ENCODE measurements around the gene AEN.

The AEN gene

DNA sequence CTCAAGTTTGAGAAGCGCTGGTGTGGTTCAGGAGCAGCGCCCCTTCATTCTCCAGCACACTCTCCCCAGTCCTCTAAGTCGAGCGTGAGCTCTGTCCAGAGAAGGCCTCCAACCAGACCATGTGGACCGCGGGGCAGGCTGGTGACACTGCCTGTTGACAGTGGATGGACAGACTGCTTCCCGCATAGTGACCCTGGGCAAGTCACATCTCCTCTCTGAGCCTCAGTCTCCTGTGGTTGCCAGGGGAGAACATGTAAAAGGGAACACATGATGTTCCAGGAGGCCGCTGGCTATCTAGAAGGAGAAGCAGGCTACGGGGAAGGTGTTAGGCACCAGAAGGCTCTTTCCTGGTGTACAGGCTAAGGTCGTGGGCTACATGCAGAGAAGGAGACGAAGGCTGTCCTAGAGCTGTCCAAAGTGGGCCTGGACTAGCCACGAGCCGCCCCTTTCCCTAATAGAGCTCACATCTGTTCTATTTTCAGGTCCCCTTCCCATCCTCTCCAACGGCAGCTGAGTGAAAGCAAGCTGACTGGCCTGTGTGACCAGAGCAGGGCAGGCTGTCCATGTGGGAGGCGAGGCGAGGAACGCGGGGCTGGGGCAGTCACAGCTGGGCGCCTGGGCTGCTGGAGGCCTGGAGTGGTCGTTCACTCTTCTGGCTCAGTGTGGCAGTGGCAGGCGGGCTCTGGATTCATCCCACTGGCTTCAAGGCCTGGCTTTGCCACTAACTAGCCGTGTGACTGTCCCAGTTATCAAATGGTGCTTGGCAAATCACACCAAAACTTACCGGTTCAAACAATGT is 28.8 kb downstream of the AEN start:
- no peak for DNase-seq (ENCODE audit: low read depth in 2 of 2)

DNA sequence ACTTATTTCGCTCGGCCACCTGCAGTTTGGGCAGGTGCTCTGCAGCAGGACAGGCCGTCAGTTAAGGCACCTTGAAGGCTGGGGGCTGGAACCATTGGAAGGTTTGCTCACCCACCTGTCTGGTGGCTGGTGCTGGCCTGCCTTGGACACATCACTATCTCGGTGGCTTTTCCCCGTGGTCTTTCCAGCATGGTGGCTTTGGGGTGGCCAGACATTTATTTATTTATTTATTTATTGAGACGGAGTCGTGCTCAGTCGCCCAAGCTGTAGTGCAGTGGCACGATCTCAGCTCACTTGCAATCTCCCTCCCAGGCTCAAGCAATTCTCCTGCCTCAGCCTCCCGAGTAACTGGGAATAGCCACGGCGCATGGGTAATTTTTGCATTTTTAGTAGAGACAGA is 29.4 kb downstream of the AEN start:
- DNase-seq (ENCODE audit: low read depth in 2 of 2) = no peak

DNA sequence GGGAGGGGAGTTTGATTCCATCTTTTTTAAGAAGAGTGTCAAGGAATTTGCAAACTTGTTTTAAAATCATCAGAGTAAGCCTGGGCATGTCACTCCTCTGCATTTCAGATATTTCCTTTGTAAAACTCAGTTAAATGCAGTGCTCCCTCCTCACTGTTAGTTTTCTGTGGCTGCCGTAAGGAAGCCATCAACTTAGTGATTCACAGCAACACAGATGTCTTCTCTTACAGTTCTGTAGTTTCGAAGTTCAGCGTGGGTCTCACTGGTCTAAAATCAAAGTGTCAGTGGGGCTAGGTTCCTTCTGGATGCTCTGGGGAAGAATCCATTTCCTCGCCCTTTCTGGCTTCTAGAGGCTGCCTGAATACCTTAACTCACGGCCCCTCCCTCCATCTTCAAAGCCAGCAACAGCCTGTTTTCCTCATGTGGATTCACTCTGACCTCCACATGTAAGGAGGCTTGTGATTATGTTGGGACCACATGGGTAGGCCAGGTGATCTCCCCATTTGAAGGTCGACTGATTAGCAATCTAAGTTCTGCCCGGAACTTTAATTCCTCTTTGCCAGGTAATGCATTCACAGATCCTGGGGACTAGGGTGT is 30.1 kb downstream of the AEN start:
- DNase-seq (ENCODE audit: low read depth in 2 of 2) = no peak

DNA sequence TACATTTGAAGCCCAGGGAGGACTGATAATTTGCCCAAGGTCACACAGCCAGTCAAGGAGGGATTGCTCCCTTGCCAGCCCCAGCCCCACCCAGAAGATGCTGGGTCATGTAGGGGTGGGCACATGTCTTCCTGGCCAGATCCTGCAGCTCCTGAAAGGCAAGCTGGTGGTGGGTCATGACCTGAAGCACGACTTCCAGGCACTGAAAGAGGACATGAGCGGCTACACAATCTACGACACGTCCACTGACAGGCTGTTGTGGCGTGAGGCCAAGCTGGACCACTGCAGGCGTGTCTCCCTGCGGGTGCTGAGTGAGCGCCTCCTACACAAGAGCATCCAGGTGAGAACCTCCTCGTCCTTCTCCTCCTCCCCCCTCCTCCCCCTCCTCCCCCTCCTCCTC is 30.8 kb downstream of the AEN start:
- DNase-seq (ENCODE audit: low read depth in 2 of 2) = no peak

DNA sequence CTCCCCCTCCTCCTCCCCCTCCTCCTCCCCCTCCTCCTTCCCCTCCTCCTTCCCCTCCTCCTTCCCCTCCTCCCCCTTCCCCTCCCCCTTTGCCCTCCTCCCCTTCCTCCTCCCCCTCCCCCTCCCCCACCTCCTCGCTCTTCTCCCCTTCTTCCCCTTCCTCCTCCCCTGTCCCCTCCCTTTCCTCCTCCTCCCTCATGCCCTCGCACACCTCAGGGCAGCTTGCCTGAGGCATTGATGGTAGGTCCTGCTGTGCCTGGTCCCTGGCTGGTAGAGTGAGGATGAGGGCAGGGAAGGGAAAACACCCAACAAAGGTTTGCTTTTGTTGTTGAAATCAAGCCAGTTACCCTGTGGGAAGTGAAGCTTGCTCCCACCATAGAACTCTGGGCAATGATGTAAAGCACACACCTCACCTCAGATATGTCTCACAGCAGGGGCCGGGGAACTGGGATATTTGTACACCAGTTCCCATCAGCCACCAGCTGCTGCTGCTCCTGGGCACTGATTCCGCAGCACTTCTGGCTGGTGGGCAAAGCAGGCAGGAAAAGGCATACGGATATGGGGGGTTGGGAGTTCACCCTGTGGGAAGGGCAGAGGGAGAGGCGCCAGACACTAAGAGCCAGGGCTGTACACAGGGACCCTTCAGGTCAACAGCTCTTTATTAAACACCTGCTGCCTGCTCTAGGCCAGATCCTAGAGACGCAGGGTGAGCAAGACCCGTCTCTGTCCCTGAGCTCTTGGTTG is 31.5 kb downstream of the AEN start:
- DNase-seq (ENCODE audit: low read depth in 2 of 2) = no peak

DNA sequence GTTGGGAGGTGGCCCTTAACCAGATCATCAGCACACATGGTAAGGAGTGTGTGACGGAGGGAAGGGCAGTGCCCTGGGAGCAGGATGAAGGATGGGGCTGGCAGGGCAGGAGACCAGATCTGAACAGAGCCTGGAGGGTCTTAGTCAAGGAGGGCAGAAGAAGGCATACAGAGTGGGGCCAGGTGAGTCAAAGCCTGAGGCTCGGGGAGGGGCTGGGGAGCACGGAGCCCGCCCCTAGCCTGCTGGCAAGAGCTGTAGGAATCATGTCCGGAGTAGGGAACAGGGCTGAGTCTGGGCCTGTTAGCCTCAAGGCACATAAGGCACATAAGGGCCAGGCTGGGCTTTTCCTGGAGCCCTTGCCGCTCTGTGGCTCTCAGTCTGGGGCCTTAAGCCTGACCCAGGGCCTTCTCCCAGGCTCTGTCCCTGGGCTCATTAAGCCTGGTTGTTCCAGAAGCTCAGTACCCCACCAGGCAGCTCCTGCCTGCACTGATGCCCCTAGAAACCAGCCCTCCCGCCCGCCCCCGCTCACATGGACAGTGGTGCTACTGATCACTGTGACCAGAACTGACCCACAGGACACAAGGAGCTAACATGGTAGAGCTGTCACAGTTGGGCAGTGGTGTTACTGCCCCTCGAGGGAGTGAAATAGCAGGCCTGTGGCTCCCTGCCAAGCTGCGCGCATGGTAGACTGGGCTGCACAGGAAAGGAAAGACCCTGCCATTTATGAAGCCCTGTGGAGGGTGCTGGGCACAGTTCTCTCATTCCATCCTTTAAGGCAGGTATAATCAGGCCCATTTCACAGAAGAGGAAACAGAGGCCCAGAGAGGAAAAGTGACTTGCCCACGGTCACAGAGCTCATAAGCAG is 32.3 kb downstream of the AEN start:
- no peak for DNase-seq (ENCODE audit: low read depth in 2 of 2)

DNA sequence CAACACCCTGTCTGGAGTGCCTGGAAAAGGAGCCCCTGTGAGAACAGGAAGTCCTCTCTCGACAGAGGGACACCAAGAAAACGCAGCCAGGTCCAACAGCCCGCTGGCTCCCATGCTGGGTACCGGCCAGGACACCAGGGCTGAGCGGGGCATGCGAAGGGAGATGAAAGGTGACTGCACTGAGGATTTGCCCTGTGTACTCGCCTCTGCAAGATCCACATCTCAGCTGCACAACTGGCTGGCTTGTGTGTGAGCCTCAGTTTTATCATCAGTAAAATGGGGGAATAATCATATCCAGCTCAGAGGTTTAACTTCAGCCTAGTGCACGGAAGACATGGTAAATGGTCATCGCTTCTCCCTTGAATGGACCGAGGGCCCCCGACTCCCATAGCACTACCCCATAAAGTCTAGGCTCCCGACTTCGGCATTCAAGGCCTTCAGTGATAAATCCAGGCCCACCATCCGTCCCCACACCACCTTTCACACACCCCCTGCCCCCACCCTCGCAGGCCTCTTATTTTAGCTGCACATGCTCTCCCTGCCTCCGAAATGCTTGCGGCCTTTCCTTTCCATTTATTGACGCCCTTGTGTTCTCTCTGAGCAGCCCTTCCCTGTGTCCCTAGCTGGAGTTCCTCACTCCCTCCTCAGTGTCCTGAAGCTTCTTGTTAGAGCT is 33.4 kb downstream of the AEN start:
- DNase-seq (ENCODE audit: low read depth in 2 of 2) = no peak

DNA sequence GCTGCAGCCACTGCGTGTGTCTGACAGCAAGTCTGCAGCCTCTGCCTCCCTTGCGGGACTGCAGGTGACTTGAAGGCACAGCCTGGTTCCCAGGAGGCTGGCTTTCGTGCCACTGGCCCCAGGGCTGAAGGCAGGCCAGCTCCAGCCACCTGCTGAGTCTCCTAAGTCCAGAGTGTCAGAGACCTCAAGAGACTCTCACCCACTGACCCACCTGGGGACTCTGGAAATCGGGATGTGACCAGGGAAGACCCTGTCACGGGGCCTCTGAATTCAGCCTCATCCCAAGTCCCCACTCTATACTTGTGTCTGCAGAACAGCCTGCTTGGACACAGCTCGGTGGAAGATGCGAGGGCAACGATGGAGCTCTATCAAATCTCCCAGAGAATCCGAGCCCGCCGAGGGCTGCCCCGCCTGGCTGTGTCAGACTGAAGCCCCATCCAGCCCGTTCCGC is 34.0 kb downstream of the AEN start:
- DNase-seq (ENCODE audit: low read depth in 2 of 2) = no peak

DNA sequence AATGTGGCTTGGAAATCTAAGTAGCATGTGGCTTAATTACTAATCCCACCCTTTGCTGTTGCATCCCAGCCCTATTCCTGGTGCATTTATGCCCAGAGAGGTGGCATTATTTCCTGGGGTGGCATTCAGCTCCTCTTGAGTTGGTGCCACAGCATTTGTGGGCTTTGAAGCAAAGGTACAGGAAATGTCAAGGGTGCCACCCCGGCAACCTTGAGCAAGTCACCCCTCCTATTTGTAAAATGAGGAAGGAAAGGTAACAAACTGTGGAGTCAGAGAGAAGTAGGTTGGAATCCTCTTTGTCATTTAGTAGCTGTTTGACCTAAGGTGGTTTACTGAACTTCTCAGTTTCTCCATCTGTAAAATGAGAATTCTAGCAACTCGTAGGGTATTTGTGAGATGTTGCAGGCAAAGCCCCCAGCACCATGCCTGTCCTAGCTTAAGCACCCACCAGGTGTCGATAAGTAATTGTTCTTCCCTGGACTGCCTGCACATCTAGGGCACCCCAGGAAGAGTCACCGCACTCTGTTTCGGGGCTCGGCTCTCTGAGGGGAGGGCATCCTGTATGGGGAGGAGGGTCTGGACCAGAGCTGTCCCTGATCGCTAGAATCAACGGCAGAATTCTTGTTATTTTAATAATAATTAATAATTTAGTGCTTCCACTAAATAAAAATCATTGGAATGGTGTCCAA is 34.8 kb downstream of the AEN start:
- no peak for DNase-seq (ENCODE audit: low read depth in 2 of 2)

DNA sequence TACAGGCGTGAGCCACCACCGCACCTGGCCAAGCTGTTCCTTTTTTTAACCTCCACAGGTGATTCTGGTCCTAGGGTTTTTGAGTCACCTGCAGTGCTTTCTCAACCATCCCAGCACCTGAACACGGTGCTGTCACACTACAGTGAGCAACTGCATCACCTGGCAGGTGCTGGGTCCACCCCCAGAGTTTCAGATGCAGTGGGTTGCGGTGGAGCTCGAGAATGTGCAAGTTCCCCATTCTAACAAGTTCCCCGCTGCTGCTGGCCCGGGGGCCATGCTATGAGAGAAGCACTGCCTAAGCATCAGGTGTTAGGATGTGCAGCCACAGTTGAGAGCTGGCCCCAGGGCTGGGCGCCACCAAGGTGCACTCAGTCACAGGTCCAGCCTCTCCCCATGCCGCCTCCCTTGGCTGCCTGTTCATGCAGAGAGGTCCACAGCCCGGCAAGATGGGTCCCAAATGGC is 35.7 kb downstream of the AEN start:
- DNase-seq (ENCODE audit: low read depth in 2 of 2) = no peak

DNA sequence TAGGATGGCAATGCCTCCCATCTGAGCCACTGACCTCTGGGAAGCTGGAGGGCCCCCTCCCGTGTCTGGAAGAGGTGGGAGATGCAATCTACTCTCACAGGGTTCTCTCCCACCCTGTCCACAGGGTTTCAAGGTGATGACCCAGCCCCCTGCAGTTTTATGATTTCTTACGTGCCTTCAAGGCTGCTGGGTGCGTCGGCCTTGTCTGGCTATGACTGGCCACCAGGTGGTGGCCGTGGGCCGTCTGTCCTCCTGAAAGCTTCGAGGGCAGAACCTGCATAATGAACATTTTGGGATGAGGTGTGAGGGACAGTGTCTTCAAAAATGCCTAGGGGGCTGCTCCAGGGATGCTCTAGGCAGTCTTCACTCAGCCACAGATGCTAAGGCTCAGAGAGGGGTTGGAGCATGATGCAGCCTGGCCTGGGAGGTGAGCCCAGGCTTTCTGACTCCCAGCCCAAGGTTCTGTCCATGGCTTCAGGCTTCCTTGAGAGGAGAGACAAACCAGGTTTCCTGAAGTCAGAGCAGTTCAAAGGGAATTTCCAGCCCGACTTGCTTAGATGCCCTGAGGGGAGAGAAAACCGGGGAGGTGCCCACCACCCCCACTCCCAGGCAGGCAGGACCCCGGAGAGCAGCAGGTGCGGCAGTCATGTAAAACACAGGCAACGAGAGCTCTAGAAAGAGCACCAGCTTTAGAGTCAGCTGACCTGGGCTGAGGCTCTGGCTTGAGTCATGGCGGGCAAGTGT is 36.4 kb downstream of the AEN start:
- no peak for DNase-seq (ENCODE audit: low read depth in 2 of 2)

DNA sequence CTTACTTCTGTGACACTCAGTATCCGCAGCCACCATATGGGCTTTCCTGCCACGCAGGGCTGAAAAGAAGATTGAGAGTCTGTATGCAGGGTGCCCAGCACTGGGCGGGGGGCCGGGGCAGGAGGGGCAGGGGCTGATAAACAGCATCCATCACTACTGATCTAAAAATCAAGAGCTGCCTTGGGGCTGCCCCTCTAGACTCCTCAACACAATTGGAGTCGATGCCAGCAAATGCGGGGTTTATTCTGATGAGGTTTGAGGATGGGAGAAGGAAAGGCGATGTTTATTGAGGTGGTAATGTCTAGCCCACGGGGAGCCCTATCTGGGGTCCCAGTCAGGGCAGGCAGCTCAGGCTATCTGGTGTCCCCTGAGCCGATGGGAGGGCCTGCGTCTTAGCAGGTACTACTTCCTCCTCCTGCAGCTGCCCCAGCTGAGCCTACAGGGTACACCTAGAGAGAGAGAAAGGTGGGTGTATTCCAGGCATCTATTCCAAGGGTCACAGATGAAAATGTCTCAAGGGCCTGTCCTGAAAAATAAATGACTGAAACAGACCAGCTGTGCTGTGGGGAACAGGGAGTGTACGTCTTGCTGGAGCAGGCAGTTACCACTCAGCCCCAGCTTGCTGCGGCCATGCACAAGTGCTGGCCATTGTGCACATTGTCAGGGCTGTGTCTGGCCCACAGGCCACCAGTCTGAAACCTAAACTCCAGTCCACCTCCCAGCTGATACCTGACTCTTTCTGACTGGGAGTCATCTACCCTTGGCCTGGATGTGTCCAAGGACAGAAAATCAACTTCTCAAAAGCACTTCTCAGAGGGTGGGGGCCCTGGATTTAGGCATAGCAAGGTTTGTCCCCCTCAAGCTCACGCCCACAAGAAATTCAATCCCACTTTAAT is 37.2 kb downstream of the AEN start:
- no peak for DNase-seq (ENCODE audit: low read depth in 2 of 2)

DNA sequence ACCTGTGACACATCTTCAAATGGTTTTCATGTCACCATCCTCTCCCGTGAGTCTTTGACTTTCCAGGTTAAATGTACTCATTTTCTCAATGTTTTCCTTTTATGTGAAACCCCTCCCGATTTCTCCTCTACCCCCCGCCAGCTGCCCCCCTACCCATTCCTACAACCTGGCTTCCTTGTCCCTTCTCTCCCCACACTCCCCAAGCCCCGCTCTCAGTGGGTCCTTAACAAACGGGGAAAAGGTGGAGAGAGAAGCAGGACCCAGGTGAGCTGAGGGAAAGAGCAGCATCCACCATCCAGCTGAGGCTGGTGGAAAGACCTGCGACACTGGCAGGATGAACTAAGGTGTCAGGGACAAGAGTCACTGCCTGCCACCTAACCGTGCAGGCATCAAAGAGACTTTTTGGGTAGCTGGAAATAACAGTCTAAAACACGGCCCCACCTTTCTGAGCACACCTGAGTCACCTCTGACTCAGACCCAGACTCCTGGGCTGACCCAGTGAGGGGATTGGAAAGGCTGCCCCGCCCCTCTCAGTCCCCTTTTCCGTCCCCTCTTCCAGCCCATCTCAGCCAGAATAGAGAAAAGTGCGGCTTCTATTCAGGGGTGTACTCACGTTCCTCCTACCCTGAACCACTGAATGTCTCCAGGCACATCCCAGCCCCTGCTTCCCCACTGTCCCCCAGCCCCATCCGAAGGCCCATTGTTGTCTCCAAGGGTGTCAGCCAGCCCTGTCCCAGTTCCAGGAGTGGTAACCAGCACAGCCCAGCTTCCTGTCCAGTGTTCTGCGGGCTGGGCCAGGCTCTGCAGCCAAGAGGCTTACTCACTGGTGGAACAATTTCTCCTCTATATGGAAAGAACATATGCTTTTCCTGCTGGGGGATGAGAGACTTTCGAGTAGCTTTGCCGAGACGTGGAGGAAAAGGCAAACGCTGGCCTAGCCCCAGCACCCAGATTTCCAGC is 38.1 kb downstream of the AEN start:
- no peak for DNase-seq (ENCODE audit: low read depth in 2 of 2)

DNA sequence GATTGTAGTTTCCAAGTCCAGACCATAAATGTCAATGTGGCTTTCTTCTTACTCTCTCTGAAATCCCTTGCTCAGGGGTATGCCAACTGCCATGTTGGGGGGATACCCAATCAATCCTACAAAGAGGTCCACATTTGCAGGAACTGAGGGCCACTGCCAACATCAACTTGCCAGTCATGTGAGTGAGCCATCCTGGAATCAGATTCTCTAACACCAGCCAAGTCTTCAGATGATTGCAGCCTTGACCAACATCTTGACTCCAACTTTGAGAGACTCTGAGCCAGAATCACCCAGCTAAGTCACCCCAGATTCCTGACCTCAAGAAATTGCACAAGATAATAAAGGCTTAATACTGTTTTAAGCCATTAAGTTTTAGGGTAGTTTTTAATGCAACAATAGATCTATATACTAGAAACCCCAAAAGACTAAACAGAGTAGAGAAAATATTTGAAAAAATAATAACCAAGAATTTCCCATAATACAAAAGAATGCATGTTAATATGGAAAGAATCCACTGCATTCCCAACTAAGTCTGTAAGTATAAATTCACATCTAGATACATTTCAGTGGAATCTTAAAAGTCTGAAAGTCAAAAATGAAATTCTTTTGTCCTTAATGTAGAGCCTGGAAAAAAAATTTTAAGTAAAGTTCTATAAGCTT is 40.0 kb downstream of the AEN start:
- no peak for DNase-seq (ENCODE audit: low read depth in 2 of 2)

DNA sequence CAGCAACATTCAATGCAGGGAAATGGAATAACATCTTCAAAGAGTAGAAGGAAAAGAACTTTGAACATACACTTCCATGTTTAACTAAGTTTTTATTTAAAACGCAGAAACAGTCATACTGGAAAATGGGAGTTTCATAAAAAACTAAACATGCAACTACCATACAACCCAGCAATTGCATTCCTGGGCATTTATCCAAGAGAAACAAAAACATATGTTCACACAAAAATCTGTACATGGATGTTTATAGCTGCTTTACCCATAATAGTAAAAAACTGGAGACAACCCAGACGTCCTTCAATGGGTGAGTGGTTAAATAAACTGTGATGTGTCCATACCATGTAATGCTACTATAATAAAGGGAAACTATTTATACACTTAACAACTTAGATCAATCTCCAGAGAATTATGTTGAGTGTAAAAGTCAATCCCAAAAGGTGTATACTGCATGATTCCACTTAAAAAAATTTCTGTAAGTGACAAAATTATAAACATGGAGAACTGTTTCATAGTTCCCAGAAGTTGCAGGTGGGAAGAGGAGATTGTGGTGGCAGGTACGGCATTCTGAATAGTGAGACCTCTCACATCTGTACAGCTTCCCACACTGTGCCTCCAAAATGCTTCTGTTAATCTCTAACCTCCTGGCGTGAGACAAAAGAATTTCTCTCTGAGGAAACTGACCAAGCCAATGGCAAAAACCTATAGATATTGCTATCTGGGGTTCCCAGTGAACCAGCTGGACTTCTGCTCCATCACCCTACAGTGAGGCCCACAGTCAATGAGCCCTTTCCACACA is 40.8 kb downstream of the AEN start:
- DNase-seq (ENCODE audit: low read depth in 2 of 2) = no peak

DNA sequence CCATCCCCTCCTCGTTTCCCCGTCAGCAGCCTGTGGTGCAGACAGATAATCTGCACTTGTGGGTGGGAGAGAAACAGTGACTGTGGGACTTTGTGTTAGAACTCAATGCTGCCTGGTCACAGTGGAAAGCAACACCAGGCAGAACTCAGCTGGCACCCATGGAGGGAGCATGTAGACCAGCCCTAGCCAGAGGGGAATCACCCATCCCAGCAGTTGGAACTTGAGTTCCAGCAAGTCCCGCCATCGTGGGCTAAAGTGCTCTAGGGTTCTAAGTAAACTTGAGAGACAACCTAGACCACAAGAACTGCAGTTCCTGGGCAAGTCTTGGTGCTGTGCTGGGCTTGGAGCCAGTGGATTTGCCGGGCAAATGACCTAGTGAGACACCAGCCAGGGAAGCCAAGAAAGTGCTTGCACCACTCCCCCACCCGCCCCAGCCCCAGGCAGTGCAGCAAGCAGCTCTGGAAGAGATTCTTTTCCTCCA is 42.0 kb downstream of the AEN start:
- no peak for DNase-seq (ENCODE audit: low read depth in 2 of 2)

Data from stimulated activated CD8-positive, alpha-beta memory T cell treated with anti-CD3 and anti-CD28 coated beads, Interleukin-2, amount 100 ng/mL, for 48 hours (primary cell).